Measurements from ENCODE around the gene GTPBP4. TPM values are rescaled to one million over a fixed set of nuclear protein-coding genes. Genes with fewer than 3 reads are reported as not detected.

GTPBP4 gene
- total RNA-seq, 1 experiment from 2014 or later: 142 TPM

GRCh38 chr10:974038-974784 lies 14.0 kb upstream of the GTPBP4 start:
- Mint-ChIP-seq H3K27ac (ENCODE audit: low read depth, unreplicated experiment) (no peak overlapping the region), H3K4me3 (ENCODE audit: unreplicated experiment) (no peak overlapping the region), H3K9me3 (ENCODE audit: unreplicated experiment) (peaks cover 9% of the 10 kb centered on the region), H3K36me3 (ENCODE audit: insufficient read depth, unreplicated experiment) (peaks cover 3% of the 10 kb centered on the region), H3K27me3 (ENCODE audit: insufficient read depth, unreplicated experiment) (peaks cover 11% of the 10 kb centered on the region), H3K4me1 (ENCODE audit: insufficient read depth, unreplicated experiment) (no peaks in the 10 kb centered on the region)
- intact Hi-C loops (cut with micrococcal nuclease): no loop called here
- TF ChIP-seq, protein P1, sequence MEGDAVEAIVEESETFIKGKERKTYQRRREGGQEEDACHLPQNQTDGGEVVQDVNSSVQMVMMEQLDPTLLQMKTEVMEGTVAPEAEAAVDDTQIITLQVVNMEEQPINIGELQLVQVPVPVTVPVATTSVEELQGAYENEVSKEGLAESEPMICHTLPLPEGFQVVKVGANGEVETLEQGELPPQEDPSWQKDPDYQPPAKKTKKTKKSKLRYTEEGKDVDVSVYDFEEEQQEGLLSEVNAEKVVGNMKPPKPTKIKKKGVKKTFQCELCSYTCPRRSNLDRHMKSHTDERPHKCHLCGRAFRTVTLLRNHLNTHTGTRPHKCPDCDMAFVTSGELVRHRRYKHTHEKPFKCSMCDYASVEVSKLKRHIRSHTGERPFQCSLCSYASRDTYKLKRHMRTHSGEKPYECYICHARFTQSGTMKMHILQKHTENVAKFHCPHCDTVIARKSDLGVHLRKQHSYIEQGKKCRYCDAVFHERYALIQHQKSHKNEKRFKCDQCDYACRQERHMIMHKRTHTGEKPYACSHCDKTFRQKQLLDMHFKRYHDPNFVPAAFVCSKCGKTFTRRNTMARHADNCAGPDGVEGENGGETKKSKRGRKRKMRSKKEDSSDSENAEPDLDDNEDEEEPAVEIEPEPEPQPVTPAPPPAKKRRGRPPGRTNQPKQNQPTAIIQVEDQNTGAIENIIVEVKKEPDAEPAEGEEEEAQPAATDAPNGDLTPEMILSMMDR (IDR thresholded peaks at IDR 0.05; ENCODE audit: unreplicated experiment): no peak
- CTCF ChIA-PET: interaction anchor here (1.0 to 1.1 kb wide), 2 partner anchors 12 to 722 kb away, joined by 3 read pairs; no protein-coding TSS in a partner anchor
- no peak for DNase-seq (ENCODE audit: unreplicated experiment)
- no TSS peak for BruUV-seq (replicated peaks)
- POLR2A ChIA-PET: interaction anchor here (1.4 kb wide), 1 partner anchor 12 kb away, joined by 6 read pairs; no protein-coding TSS in a partner anchor

- peaks cover 5% of the 10 kb centered on the region for H3K36me3 Mint-ChIP-seq (ENCODE audit: insufficient read depth, unreplicated experiment)
- H3K9me3 Mint-ChIP-seq (ENCODE audit: unreplicated experiment): peaks cover 12% of the 10 kb centered on the region
- no peak overlapping the region for H3K4me3 Mint-ChIP-seq (ENCODE audit: unreplicated experiment)
- no peaks in the 10 kb centered on the region for H3K4me1 Mint-ChIP-seq (ENCODE audit: insufficient read depth, unreplicated experiment)
- ChIA-PET CTCF (interaction anchor here (1.0 to 1.1 kb wide), 2 partner anchors 12 to 723 kb away, joined by 3 read pairs; no protein-coding TSS in a partner anchor), POLR2A (interaction anchor here (1.4 kb wide), 1 partner anchor 12 kb away, joined by 6 read pairs; no protein-coding TSS in a partner anchor)
- intact Hi-C loops (cut with micrococcal nuclease): no loop called here
- peaks cover 6% of the 10 kb centered on the region for H3K27me3 Mint-ChIP-seq (ENCODE audit: insufficient read depth, unreplicated experiment)
- no peak for DNase-seq (ENCODE audit: unreplicated experiment)
- TF ChIP-seq, protein P1 (IDR thresholded peaks at IDR 0.05; ENCODE audit: unreplicated experiment): no peak
- no TSS peak for BruUV-seq (replicated peaks)
- no peak overlapping the region for H3K27ac Mint-ChIP-seq (ENCODE audit: low read depth, unreplicated experiment)
Measured at GRCh38 chr10:974785-975074, 13.5 kb upstream of the GTPBP4 start.

GRCh38 chr10:976316-976715 lies 11.9 kb upstream of the GTPBP4 start:
- TF ChIP-seq, protein P1 (IDR thresholded peaks at IDR 0.05; ENCODE audit: unreplicated experiment): no peak
- Mint-ChIP-seq H3K4me1 (ENCODE audit: insufficient read depth, unreplicated experiment) (no peaks in the 10 kb centered on the region), H3K36me3 (ENCODE audit: insufficient read depth, unreplicated experiment) (peaks cover 12% of the 10 kb centered on the region), H3K27me3 (ENCODE audit: insufficient read depth, unreplicated experiment) (no peaks in the 10 kb centered on the region), H3K4me3 (ENCODE audit: unreplicated experiment) (no peak overlapping the region), H3K9me3 (ENCODE audit: unreplicated experiment) (peaks cover 12% of the 10 kb centered on the region), H3K27ac (ENCODE audit: low read depth, unreplicated experiment) (no peak overlapping the region)
- CTCF ChIA-PET: no interaction called here
- no TSS peak for BruUV-seq (replicated peaks)
- POLR2A ChIA-PET: no interaction called here
- no peak for DNase-seq (ENCODE audit: unreplicated experiment)
- intact Hi-C loops (cut with micrococcal nuclease): no loop called here

- TF ChIP-seq, protein P1 (IDR thresholded peaks at IDR 0.05; ENCODE audit: unreplicated experiment): no peak
- BruUV-seq (replicated peaks): no TSS peak
Measured at GRCh38 chr10:978826-979421, 9.3 kb upstream of the GTPBP4 start.

More at GRCh38 chr10:978826-979421, 9.3 kb upstream of the GTPBP4 start:
- DNase-seq (ENCODE audit: unreplicated experiment): peak; percentile 16
- Mint-ChIP-seq H3K9me3 (ENCODE audit: unreplicated experiment) (peaks cover 12% of the 10 kb centered on the region), H3K27me3 (ENCODE audit: insufficient read depth, unreplicated experiment) (no peaks in the 10 kb centered on the region), H3K4me3 (ENCODE audit: unreplicated experiment) (no peak overlapping the region), H3K4me1 (ENCODE audit: insufficient read depth, unreplicated experiment) (no peaks in the 10 kb centered on the region), H3K36me3 (ENCODE audit: insufficient read depth, unreplicated experiment) (peaks cover 12% of the 10 kb centered on the region), H3K27ac (ENCODE audit: low read depth, unreplicated experiment) (no peak overlapping the region)
- ChIA-PET POLR2A (interaction anchor here (0.9 to 1.5 kb wide), 2 partner anchors 9 to 21 kb away, joined by 3 to 4 read pairs; partner anchors contain the start of gene GTPBP4), CTCF (no interaction called here)
- intact Hi-C loops (cut with micrococcal nuclease): no loop called here
